ENCODE measurements around the gene ARHGAP26. TPM values are rescaled to one million over a fixed set of nuclear protein-coding genes. Genes with fewer than 3 reads are reported as not detected.

The ARHGAP26 gene
- total and polyA plus RNA-seq, 9 donors: 1.9 to 47.1 (median 12.0) TPM

DNA sequence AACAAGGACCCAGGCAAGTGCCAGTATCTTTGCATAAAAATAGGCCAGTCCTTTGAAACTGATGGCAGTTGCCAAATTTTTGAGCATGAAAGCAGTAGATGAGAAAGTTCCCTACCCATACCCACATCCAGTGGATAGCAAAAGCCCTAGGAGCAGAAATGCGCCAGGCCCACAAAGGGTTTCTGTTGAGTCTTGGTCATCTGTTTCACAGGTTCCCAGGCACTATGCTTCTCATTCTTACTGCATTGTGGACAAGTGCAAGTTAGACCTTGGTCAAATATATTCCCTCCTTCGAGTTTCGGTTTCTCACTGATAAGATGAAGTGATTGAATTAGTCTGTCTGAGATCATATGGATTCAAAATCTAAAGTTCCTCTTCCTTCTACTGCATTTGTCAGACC lies 481.0 kb downstream of the ARHGAP26 start:
- H3K27me3 ChIP-seq: no peaks in the 10 kb centered on the region
- no peak for DNase-seq
- TF ChIP-seq CTCF (IDR thresholded peaks at IDR 0.05) (no peak), EP300 (IDR thresholded peaks at IDR 0.05) (no peak), POLR2A (IDR thresholded peaks at IDR 0.05) (no peak)
- no peaks in the 10 kb centered on the region for H3K36me3 ChIP-seq
- H3K27ac ChIP-seq: no peak overlapping the region
- intact Hi-C loops (cut with DNase I): no loop called here
- 91 to 95% (median 91%) methylated on average over 3 of the region's 3 CpGs for WGBS, 3 donors
- no peak overlapping the region for H3K4me3 ChIP-seq
- H3K9me3 ChIP-seq: no peaks in the 10 kb centered on the region
- no peaks in the 10 kb centered on the region for H3K4me1 ChIP-seq (ENCODE audit: insufficient read depth)

- no peaks in the 10 kb centered on the region for H3K4me1 ChIP-seq (ENCODE audit: insufficient read depth)
- no peaks in the 10 kb centered on the region for H3K27me3 ChIP-seq
- no peak overlapping the region for H3K27ac ChIP-seq
- intact Hi-C loops (cut with DNase I): no loop called here
- no peaks in the 10 kb centered on the region for H3K36me3 ChIP-seq
- WGBS, 3 donors: 91% methylated on average over 4 of the region's 4 CpGs
- no peak for TF ChIP-seq POLR2A (IDR thresholded peaks at IDR 0.05)
- no peak for TF ChIP-seq EP300 (IDR thresholded peaks at IDR 0.05)
- TF ChIP-seq CTCF (IDR thresholded peaks at IDR 0.05): no peak
- DNase-seq: no peak
- no peak overlapping the region for H3K4me3 ChIP-seq
- no peaks in the 10 kb centered on the region for H3K9me3 ChIP-seq
Measured at GRCh38 chr5:143251946-143252345, 481.8 kb downstream of the ARHGAP26 start.

- TF ChIP-seq POLR2A (IDR thresholded peaks at IDR 0.05) (no peak), CTCF (IDR thresholded peaks at IDR 0.05) (no peak), EP300 (IDR thresholded peaks at IDR 0.05) (no peak)
- Histone ChIP-seq H3K4me1 (ENCODE audit: insufficient read depth) (no peaks in the 10 kb centered on the region), H3K27ac (no peak overlapping the region), H3K9me3 (no peaks in the 10 kb centered on the region), H3K36me3 (no peaks in the 10 kb centered on the region), H3K4me3 (no peak overlapping the region), H3K27me3 (no peaks in the 10 kb centered on the region)
- DNase-seq: no peak
- WGBS, 3 donors: 88 to 92% (median 92%) methylated on average over 7 of the region's 7 CpGs
- intact Hi-C loops (cut with DNase I): loop anchor here in 1 of 4 donors (5.0 kb wide), 1 partner anchor 93 kb away; no protein-coding TSS in a partner anchor
Measured at GRCh38 chr5:143254819-143255218, 484.6 kb downstream of the ARHGAP26 start.

DNA sequence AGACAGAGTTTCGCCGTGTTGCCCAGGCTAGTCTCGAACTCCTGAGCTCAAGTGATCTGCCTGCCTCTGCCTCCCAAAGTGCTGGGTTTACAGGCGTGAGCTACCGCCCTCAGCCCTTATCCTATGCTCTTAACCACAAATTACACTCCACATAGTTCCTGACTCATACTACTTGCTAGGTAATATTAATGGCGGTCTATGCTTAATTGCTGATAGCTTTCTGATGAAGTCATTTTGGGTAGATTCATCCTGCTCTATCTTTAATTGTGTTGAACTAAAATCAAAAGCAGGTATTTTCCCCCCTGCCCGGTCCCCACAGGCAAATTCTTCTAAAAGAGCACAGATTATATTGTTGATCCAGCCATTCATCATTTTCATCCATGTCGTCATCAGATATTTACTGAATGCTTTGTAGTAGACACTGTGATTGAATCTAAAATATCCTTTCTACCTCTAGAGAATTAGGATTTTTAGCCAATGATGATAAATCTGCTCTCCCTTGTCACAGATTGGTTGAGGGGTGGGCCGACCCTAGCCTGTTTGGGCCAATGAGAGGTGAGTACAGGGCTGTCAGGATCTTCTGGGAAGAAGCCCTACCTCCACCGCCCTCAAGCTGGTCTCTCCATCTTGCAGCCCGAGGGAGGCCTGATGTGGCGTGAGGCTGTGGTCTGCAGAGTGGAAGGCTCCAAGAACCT lies 488.5 kb downstream of the ARHGAP26 start:
- TF ChIP-seq POLR2A (IDR thresholded peaks at IDR 0.05) (no peak), CTCF (IDR thresholded peaks at IDR 0.05) (no peak), EP300 (IDR thresholded peaks at IDR 0.05) (no peak)
- H3K27me3 ChIP-seq: no peaks in the 10 kb centered on the region
- 94 to 97% (median 95%) methylated on average over 12 of the region's 12 CpGs for WGBS, 3 donors
- intact Hi-C loops (cut with DNase I): loop anchor here in 1 of 4 donors (5.0 kb wide), 1 partner anchor 96 kb away; no protein-coding TSS in a partner anchor
- no peak for DNase-seq
- H3K36me3 ChIP-seq: no peaks in the 10 kb centered on the region
- no peak overlapping the region for H3K27ac ChIP-seq
- H3K9me3 ChIP-seq: no peaks in the 10 kb centered on the region
- H3K4me3 ChIP-seq: no peak overlapping the region
- no peaks in the 10 kb centered on the region for H3K4me1 ChIP-seq (ENCODE audit: insufficient read depth)
